Stimulated activated CD4-positive, alpha-beta T cell treated with anti-CD3 and anti-CD28 coated beads, Interleukin-15, amount 100 ng/mL, for 24 hours (primary cell): ENCODE results near the gene RNASEL.
A peak's percentile ranks its signal among the peaks of the same experiment; 100 is the strongest.

Experiments
- DNase-seq: peaks from one replicate; pipeline ENCODE4 v3.0.0-alpha.2; 2020

RNASEL gene

GRCh38 chr1:182598296-182598695, 9.2 kb upstream of the RNASEL start:
- DNase-seq: no peak

DNA sequence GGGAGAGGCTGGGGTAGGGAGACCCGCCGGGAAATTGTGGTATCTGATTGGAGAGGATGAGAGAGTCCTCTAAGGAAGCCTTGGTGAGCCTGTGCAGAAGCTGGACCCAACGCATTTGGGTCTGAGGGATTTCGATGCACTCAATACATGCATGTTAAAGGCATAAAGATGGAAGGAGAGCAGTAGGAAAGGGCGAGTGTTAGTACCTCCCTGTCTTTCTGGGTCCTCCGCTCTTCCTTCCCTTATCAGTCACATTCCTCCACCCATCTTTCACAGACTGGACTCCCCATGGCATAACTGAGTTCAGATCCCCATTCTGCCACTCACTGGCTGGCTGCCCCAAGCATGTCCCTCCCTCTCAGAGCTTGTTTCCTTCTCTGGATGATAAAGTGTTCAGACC, 7.9 kb upstream of the RNASEL start:
- no peak for DNase-seq

GRCh38 chr1:182595641-182596240, 6.7 kb upstream of the RNASEL start:
- peak; percentile 79 for DNase-seq

- no peak for DNase-seq
These were observed 875 bp upstream of the RNASEL start for GRCh38 chr1:182589931-182590330.

DNA sequence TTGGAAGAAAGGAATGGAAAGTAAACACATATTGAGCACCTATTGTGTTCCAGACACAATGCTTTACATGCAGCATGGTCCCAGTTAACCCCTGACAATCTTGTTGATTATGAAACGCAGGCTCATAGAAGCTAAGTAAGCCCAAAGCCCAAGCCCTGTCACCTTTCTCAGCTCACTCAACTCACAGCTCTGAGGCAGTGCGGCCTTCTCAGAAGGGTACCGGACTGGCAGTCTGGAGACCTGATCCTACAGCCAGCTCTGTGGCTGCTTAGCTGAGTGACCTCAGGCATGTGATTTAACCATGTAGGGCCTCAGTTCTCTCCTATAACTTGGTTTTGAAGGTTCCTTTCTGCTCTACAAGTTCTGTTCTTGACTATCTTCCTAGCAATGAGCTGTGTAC, 464 bp upstream of the RNASEL start:
- no peak for DNase-seq

- no peak for DNase-seq
These were observed 1.2 kb downstream of the RNASEL start for GRCh38 chr1:182587666-182588499.

GRCh38 chr1:182587093-182587492, 2.0 kb downstream of the RNASEL start:
- no peak for DNase-seq

DNA sequence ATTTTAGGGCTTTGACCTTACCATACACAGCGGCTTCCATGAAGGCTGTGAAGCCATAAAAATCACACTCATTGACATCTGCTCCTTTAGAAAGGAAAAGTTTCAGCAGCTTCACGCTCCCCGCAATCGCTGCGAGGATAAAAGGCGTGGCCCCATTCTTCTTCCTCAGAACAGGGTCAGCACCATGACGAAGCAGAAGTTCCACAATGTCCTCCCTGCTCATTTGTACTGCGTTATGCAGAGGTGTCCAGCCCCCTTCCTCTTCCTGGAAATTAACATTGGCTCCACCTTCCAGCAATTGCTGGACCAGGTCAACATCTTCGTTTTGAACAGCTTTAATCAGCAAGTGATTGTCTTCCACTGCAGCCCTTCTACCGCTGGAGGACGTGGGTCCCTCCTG, 2.7 kb downstream of the RNASEL start:
- DNase-seq: no peak

DNA sequence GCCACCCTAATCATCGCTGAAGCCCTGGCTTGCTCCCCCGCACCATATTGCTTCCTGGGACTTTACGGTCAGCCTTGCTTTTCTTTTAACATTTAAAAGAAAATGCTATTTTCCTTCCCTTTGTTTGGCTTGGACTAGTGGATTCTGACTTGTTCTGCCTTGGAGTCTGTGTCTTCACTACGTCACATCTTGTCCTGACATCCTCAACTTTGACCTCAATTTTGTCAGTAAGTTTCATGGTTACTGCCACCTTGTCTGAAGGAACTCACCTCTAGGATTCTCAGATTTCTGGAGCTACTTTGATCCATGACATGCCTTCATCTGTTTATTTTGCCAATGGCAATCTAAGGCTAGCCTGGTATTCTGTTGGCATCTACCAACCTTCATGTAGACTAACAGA, 4.3 kb downstream of the RNASEL start:
- DNase-seq: no peak

GRCh38 chr1:182580736-182581135, 8.3 kb downstream of the RNASEL start:
- DNase-seq: no peak

GRCh38 chr1:182575540-182576149, 13.4 kb downstream of the RNASEL start:
- no peak for DNase-seq

DNA sequence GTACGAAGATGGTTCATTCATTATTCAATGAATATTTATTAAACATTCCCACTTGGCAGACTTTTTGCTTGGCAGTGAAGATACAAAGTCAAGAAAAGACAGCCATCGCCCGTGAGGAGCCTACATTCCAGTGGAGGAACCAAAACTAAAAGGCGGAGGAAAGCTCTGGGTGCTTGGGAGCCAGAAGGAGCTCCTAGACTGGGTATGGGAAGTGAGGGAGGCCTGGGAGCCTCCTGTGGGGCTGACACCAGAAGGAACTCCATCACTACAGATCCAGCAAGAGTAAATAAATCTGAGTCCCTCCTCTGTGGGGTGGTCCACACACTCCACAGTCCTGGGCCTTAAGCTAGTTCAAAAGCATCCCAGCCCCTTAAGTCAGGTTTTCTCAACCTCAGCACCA, 14.9 kb downstream of the RNASEL start:
- no peak for DNase-seq

- no peak for DNase-seq
These were observed 18.5 kb downstream of the RNASEL start for GRCh38 chr1:182570611-182570970.

DNA sequence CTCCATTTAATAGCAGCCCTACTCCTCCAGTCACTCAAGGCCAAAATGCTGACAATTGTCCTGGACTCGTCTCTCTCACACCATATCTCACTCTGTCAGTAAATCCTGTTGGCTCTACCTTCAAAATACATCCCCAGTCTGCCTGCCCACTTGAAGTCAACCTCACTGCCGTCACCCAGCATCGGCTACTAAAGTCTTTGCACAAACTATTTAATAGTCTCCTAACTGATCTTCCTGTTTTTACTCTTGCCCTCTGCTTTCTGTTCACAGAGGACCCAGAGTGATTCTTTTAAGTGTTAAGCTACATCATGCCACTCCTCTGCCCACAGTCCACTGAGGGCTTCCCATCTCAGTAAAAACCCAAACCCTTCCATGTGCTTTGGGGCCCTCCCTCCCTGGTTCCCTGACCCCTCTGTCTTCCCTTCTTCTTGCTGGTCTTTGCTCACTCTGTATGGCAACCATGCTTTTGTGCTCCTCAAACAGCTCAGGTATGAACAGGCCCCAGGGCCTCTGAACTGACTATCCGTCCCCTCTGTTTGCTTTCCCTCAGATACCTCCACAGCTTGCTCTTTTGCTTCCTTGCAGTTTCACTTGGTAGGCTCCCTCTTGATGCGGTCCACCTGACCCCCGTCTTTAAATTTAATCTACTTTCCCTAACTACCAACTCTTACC, 19.0 kb downstream of the RNASEL start:
- no peak for DNase-seq

DNA sequence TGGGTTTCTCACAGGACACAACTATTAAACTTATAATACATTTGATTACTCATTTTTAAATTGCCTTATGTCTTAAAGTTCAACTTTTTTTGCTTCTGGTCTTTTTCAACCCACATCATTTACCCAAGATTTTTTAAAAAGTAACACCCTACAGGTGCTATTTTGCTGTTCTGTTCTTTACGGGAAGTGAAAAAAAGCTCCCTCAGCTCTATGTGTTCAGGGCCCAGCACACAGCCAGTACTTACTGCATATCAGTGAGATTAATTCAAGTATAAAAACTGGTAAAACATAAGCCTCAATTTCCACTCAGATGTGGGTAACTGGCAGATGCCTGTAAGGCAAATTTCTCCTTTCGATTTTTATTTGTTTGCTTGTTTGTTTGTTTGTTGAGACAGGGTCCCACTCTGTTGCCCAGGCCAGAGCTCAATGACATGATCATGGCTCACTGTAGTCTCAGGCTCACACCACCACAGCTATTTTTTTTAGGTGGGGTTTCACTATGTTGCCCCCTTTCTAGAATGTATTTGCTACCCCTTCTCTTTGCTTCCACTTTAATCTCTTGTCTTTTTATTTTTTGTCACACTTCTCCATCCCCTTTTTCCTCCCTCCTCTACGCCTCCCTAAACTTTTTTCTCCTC, 20.3 kb downstream of the RNASEL start:
- no peak for DNase-seq

DNA sequence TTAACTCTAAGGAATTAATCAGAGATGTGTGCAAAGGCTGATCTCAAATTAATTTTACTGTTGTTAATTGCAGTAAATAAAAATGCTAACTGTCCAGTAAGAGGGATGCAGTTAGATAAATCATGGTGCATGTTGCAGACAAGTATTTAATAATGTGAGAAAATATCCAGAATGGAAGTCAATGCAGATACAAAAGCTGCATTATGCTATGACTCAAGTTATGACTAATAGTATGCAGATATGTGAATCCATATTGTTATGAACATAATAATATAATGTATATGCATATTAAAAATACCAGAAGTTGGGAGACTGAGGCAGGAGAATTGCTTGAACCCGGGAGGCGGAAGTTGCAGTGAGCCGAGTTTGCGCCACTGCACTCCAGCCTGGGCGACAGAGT, 21.4 kb downstream of the RNASEL start:
- no peak for DNase-seq

DNA sequence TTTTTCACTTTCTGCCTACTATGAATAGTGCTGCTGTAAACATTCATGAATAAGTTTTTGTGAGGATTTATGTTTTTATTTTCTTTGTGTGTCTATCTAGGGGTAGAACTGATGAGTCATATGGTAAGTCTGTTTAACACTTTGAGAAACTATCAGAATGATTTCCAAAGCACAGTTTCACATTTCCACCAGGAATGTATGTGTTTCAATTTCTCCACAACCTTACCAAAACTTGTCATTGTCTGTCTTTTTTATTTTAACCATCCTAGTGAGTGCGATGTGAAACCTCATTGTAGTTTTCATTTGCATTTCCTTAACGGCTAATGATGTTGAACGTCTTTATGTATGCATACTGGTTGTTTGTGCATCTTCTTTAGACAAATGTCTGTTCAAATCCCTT, 23.5 kb downstream of the RNASEL start:
- no peak for DNase-seq

GRCh38 chr1:182564406-182565004, 24.6 kb downstream of the RNASEL start:
- DNase-seq: no peak

DNA sequence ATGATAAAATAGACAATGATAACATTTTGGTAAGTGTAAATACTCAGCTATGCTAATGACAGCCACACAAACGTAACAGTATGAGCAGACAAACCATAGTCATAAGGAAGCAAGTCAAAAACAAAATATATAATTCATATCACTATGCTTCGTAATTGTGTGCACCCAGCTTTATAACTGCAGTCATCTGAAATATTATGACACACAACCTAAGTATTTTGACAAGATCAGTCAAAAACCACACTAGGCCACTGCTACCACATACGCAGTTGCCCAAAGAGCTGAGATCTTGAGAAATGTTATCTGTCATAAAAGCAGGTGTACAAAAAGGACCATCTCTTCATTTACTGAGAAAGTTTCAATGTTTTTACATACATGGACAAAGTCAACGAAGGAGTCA, 26.0 kb downstream of the RNASEL start:
- DNase-seq: no peak

DNA sequence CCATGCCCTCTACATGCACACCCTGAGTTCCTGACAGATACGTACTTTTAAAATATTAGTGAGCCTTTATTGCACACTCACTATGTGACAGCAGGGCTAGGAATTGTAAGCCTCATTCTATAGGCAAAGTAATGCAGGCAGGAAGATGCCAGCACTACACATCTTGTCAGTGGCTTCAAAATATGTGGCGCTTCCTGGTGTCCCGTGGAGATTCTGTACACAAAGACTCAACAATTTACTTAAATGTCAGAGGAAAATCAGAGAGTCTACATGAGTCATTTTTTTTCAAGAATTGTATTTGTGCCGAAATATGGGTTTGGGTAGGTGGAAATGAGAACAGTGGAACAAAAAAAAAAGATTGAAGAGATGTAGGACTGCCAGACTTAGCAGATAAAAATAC, 27.6 kb downstream of the RNASEL start:
- DNase-seq: no peak

DNA sequence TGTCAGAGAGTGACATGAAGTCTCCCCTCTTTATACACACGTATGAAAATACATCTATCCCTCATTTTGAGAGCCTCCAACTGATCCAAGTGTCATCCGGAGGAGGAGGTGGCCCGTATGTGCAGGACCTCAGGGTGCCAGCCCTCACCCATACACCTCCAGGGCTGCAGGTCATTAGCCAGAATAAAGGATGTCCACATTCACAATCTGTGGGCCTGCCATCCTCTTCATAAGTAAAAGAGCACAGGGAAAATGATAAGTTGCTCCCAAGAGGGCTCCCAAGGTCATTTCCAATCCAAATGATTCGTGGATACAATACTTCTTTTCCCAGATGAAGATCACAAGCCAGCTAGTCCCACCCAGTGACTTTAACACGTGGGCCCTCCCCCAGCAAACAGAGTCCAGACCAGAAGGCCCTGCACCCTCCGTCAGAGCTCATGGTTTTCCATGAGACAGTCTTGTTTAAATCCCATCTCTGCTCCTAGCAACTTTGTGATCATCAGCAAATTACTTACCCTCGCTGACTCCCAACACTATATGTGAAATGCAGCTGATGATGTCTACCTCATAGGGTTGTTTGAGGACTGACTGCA, 28.6 kb downstream of the RNASEL start:
- no peak for DNase-seq

DNA sequence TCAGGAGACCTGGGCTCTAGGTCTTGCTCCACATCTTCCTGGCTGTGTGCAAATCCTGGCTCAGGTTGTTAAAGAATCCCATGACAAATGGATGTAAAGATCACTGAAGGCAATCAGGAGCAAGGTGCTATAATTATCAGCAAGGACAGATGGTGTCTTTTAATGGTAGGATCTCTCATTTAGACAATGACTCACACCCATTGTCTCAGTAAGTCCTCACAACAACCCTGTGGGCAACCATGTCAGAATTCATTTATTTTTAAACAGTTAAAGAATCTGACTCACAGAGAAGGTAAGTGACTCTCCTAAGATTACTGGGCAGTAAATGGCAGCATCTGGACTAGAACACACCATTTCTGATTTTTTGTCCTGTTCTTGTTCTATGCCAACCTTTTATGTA, 32.8 kb downstream of the RNASEL start:
- DNase-seq: no peak

DNA sequence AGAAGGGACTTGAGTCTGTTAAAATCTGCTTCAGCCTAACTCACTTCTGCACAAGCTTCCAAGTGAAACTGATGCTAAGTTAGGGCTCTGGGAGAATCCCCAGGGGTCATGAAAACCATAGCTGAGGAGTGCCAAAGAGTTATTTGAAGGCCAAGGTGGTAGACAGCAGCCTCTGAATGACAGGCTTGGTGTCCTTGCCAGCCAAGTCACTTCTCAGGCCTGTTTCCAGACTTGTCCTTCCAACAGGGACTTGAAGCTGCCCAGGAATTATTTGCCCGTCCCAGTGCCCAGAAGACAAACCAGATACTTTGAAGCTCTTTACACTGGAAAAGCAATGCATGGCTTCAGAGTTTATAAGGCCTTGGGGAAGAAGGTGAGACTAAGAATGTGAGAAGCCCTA, 33.6 kb downstream of the RNASEL start:
- no peak for DNase-seq
